ENCODE data around the gene NTRK3.

NTRK3 gene

DNA sequence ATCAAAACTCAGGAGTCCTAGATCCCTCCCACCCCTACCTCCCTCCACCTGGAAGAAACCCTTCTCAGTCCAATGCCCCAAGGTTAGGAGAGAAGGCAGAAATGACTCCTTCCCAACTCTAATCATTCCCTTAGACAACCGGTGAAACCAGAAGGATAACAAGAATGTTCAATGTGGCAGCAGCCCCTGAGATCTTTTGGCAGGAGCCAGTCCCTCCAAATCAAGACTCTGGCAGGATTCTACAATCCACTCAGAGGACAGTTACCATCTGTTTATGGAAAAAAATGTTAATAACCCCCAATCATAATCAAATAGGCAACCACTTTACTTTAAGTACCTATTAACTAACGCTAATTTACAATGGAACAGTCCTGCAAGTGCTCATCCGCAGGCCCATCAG is 136.5 kb downstream of the NTRK3 start:
- Histone ChIP-seq H3K4me3 (ENCODE audit: low read depth, low read length) (no peak overlapping the region), H3K79me2 (ENCODE audit: control insufficient read depth, insufficient read depth, low read length, unreplicated experiment) (no peaks in the 10 kb centered on the region), H2AFZ (ENCODE audit: low read length, unreplicated experiment) (no peak overlapping the region), H3K4me1 (ENCODE audit: control insufficient read depth, insufficient read depth, low read length, unreplicated experiment) (no peaks in the 10 kb centered on the region), H3K36me3 (ENCODE audit: insufficient read depth, low read length) (no peaks in the 10 kb centered on the region), H3K27ac (ENCODE audit: low read depth, low read length) (no peak overlapping the region), H3K27me3 (ENCODE audit: insufficient read depth, low read length) (no peaks in the 10 kb centered on the region)

DNA sequence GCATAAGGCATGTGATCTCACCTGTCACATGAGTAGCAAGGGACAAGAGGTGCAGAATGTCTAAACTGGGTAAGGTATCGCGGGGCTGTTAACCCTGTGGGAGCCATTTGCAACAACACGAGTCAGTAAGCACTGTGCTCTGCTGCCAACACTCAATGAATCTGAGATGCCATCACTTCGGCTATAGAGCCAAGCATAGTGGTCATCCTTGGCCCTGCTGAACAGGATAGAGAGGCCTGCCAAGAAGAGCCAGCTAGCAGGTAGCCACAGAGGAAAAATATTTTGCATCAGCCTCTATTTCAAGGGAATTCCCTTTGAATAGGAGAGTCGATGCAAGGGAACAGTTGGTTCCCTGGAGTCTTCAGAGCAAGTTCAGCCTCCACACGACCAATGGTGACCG is 137.8 kb downstream of the NTRK3 start:
- Histone ChIP-seq H3K27me3 (ENCODE audit: insufficient read depth, low read length) (no peaks in the 10 kb centered on the region), H2AFZ (ENCODE audit: low read length, unreplicated experiment) (no peak overlapping the region), H3K4me1 (ENCODE audit: control insufficient read depth, insufficient read depth, low read length, unreplicated experiment) (no peaks in the 10 kb centered on the region), H3K4me3 (ENCODE audit: low read depth, low read length) (no peak overlapping the region), H3K27ac (ENCODE audit: low read depth, low read length) (no peak overlapping the region), H3K36me3 (ENCODE audit: insufficient read depth, low read length) (no peaks in the 10 kb centered on the region), H3K79me2 (ENCODE audit: control insufficient read depth, insufficient read depth, low read length, unreplicated experiment) (no peaks in the 10 kb centered on the region)

DNA sequence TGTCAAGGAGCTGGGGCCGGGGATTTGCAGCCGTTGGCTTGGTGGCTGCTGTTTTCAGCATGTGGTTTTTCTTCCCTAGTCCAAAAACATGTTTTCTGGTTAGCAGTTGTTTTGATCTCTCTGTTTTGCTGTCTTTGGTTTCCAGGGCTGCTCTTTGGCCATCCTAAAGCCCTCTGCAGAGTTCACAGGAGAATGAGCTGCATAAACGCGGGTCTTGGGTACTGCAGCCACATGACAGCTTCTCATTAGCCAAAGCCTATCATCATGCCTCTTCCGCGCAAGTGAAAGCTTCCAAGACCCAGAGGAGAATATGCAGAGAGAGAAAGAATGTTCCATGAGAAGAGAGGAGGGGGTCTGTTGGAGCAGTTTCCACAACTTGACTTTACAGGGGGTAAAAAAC is 138.5 kb downstream of the NTRK3 start:
- Histone ChIP-seq H3K4me1 (ENCODE audit: control insufficient read depth, insufficient read depth, low read length, unreplicated experiment) (no peaks in the 10 kb centered on the region), H3K27me3 (ENCODE audit: insufficient read depth, low read length) (no peaks in the 10 kb centered on the region)

DNA sequence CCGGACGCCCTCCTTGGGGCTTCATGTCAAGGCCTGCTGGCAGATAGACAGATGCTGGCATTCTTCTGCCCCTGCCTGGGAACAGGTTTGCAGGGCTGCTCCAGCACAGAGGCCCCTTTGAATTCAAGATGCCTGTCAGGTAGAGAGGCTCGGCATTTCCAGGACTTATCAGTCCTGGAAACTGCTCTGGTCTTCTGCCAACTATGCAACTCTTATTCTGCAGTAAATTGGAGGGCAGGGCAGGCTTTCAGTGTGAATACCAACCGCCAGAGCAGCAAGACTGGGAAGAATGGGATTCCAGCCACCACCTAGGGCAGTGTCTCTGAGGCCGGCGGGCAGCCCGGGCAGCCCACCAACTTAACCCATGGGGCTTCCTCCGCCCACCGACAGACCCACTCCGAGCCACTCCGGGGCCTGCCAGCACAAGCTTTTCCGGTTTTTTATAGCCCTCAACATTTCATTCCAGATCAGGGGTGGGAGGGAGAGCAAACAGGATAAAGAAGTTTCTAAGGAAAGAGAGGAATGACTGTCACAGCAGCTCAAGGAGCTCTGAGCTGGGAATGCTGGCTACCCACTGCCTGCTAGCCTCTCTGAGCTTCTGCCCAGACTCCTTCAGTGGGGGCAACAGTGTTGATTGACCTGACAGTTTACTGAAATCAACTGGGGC is 140.9 kb downstream of the NTRK3 start:
- no peaks in the 10 kb centered on the region for H3K36me3 ChIP-seq (ENCODE audit: insufficient read depth, low read length)
- no peak overlapping the region for H3K27ac ChIP-seq (ENCODE audit: low read depth, low read length)
- no peaks in the 10 kb centered on the region for H3K4me1 ChIP-seq (ENCODE audit: control insufficient read depth, insufficient read depth, low read length, unreplicated experiment)
- no peaks in the 10 kb centered on the region for H3K27me3 ChIP-seq (ENCODE audit: insufficient read depth, low read length)
- no peak overlapping the region for H2AFZ ChIP-seq (ENCODE audit: low read length, unreplicated experiment)
- no peak overlapping the region for H3K4me3 ChIP-seq (ENCODE audit: low read depth, low read length)
- no peaks in the 10 kb centered on the region for H3K79me2 ChIP-seq (ENCODE audit: control insufficient read depth, insufficient read depth, low read length, unreplicated experiment)

More for the DNA sequence above, 138.5 kb downstream of the NTRK3 start:
- H3K27ac ChIP-seq (ENCODE audit: low read depth, low read length): no peak overlapping the region
- H3K4me3 ChIP-seq (ENCODE audit: low read depth, low read length): no peak overlapping the region
- H2AFZ ChIP-seq (ENCODE audit: low read length, unreplicated experiment): no peak overlapping the region
- no peaks in the 10 kb centered on the region for H3K36me3 ChIP-seq (ENCODE audit: insufficient read depth, low read length)
- no peaks in the 10 kb centered on the region for H3K79me2 ChIP-seq (ENCODE audit: control insufficient read depth, insufficient read depth, low read length, unreplicated experiment)

DNA sequence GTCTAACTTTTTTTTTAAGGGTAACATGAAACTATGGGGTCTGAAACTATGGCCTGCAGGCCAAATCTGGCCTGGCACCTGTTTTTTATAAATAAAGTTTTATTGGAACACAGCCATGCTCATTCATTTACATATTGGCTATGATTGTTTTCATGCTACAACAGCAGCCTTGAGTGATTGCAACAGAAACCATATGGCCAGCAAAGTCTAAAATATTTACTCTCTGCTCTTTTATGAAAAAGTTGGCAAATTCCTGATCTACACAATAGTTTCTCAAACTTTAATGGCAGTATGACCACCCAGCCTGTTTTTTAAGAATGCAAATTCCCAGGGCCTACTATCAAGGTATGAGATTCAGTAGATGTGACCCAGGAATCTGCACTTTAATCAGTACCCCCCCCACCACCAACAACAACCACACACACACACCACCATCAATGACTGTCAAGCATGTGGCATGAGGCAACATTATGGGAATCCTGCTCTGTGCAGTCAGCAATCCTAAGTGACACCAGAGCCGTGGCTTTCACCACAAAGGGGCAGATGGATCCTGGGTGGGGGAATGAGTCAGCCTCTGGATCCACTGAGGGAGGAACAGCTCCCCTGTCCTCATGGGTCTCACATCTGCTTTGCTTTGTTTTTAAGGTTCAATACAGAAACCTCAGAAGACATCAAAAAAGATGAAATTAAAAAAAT is 142.8 kb downstream of the NTRK3 start:
- H3K27me3 ChIP-seq (ENCODE audit: insufficient read depth, low read length): no peaks in the 10 kb centered on the region
- H2AFZ ChIP-seq (ENCODE audit: low read length, unreplicated experiment): no peak overlapping the region
- H3K79me2 ChIP-seq (ENCODE audit: control insufficient read depth, insufficient read depth, low read length, unreplicated experiment): no peaks in the 10 kb centered on the region
- no peaks in the 10 kb centered on the region for H3K4me1 ChIP-seq (ENCODE audit: control insufficient read depth, insufficient read depth, low read length, unreplicated experiment)
- no peak overlapping the region for H3K27ac ChIP-seq (ENCODE audit: low read depth, low read length)
- no peak overlapping the region for H3K4me3 ChIP-seq (ENCODE audit: low read depth, low read length)
- H3K36me3 ChIP-seq (ENCODE audit: insufficient read depth, low read length): no peaks in the 10 kb centered on the region

DNA sequence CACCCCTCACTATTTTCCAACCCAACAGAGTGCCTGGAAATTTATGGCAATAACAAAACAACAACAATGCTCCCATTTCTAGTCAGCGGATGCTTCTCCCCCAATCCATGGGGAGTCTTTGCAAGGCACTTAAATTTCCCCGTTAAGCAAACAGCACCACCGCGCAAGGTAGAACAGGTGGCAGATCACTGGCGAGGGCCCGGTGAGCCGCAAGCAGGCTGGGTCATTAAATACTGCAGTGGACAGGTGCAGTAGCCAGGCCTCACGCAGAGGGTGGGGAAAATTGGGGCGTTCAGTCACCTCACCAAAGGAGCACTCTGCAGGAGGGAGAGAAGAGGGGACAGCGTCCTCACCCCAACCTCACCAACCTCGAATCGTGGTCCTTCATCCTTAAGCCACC is 147.5 kb downstream of the NTRK3 start:
- Histone ChIP-seq H3K4me3 (ENCODE audit: low read depth, low read length) (no peak overlapping the region), H3K4me1 (ENCODE audit: control insufficient read depth, insufficient read depth, low read length, unreplicated experiment) (no peaks in the 10 kb centered on the region), H3K79me2 (ENCODE audit: control insufficient read depth, insufficient read depth, low read length, unreplicated experiment) (no peaks in the 10 kb centered on the region), H3K27ac (ENCODE audit: low read depth, low read length) (no peak overlapping the region), H3K36me3 (ENCODE audit: insufficient read depth, low read length) (no peaks in the 10 kb centered on the region), H2AFZ (ENCODE audit: low read length, unreplicated experiment) (no peak overlapping the region), H3K27me3 (ENCODE audit: insufficient read depth, low read length) (no peaks in the 10 kb centered on the region)

DNA sequence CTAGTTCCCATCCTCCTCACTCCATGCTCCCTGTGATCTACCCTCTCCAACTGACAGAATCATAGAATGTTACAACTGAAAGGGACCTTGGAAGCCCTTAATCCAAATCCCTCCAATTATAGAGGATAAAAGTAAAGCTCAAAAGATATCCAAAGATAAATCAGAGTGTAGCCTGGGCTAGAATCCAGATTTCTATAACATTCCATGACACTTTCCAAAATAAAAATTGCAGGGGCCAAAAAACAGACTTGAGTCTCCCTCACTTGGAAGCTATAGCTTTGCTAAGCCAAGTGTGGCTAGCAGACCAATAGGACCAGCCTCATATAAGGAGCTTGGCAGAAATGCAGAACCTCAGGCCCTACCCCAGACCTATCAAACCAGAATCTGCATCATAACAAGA is 148.1 kb downstream of the NTRK3 start:
- Histone ChIP-seq H3K36me3 (ENCODE audit: insufficient read depth, low read length) (no peaks in the 10 kb centered on the region), H3K79me2 (ENCODE audit: control insufficient read depth, insufficient read depth, low read length, unreplicated experiment) (no peaks in the 10 kb centered on the region), H3K4me1 (ENCODE audit: control insufficient read depth, insufficient read depth, low read length, unreplicated experiment) (no peaks in the 10 kb centered on the region), H3K27ac (ENCODE audit: low read depth, low read length) (no peak overlapping the region), H3K4me3 (ENCODE audit: low read depth, low read length) (no peak overlapping the region), H2AFZ (ENCODE audit: low read length, unreplicated experiment) (no peak overlapping the region), H3K27me3 (ENCODE audit: insufficient read depth, low read length) (no peaks in the 10 kb centered on the region)

DNA sequence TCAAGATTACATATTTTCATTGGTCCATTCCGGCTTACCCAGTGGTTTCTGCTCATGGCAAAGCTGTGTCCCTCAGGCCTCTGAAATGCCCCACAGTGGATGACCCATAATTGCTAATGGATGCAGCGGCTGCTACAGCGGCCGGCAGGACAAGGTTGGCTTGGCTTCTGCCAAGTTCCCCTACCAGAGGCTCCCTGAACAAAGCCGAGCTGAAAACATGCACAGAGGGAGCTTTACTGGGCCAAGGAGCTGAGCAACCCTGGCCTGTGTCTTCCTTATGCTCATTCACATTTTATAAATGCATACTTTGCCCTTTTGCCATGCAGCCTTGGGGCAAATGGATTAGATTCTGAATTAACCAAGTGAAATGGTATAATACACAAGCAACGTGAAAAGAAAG is 150.5 kb downstream of the NTRK3 start:
- H3K36me3 ChIP-seq (ENCODE audit: insufficient read depth, low read length): no peaks in the 10 kb centered on the region
- H3K27me3 ChIP-seq (ENCODE audit: insufficient read depth, low read length): no peaks in the 10 kb centered on the region
- no peak overlapping the region for H3K4me3 ChIP-seq (ENCODE audit: low read depth, low read length)
- H2AFZ ChIP-seq (ENCODE audit: low read length, unreplicated experiment): no peak overlapping the region
- H3K79me2 ChIP-seq (ENCODE audit: control insufficient read depth, insufficient read depth, low read length, unreplicated experiment): no peaks in the 10 kb centered on the region
- H3K4me1 ChIP-seq (ENCODE audit: control insufficient read depth, insufficient read depth, low read length, unreplicated experiment): no peaks in the 10 kb centered on the region
- H3K27ac ChIP-seq (ENCODE audit: low read depth, low read length): no peak overlapping the region

DNA sequence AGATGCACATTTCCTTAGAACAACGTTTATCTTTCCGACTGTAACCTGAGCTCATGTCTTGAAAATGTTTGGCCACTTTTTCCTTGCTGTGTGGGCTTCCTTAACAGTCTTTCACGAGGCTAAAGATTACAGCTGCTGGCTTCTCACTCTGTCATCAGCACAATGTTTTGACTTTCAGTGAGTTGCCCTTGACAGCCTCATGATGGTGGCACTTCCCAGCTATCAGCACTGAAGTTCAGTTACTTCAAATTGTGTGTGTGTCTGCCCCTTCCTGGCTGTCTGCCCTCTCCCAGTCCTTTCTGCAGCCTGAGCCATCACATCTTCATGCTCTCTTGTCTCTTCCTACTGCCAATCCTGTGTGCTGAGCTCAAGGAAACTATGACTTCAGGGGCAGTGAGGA is 152.2 kb downstream of the NTRK3 start:
- Histone ChIP-seq H3K4me3 (ENCODE audit: low read depth, low read length) (no peak overlapping the region), H3K27me3 (ENCODE audit: insufficient read depth, low read length) (no peaks in the 10 kb centered on the region), H2AFZ (ENCODE audit: low read length, unreplicated experiment) (no peak overlapping the region), H3K36me3 (ENCODE audit: insufficient read depth, low read length) (no peaks in the 10 kb centered on the region), H3K27ac (ENCODE audit: low read depth, low read length) (no peak overlapping the region), H3K79me2 (ENCODE audit: control insufficient read depth, insufficient read depth, low read length, unreplicated experiment) (no peaks in the 10 kb centered on the region), H3K4me1 (ENCODE audit: control insufficient read depth, insufficient read depth, low read length, unreplicated experiment) (no peaks in the 10 kb centered on the region)

DNA sequence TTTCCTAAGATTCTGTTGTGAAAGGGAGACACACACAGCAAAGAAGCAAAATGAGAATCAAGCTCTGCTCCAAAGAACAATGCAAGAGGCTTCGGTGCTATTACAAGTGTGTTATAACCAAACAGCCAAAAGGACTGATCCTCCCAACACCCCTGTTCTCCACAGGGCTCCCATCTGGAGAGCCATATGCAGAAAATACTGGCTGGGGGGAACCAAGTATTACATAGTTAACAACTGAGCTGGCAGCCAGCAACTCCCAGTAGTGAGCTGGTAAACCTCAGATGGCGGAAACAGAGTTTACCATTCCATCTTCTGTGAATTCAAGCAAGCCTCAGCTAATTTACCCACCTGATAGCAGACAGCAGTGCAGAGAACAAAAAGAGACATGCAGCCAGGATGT is 156.4 kb downstream of the NTRK3 start:
- H3K4me1 ChIP-seq (ENCODE audit: control insufficient read depth, insufficient read depth, low read length, unreplicated experiment): no peaks in the 10 kb centered on the region
- H3K27me3 ChIP-seq (ENCODE audit: insufficient read depth, low read length): no peaks in the 10 kb centered on the region
- no peaks in the 10 kb centered on the region for H3K36me3 ChIP-seq (ENCODE audit: insufficient read depth, low read length)
- no peak overlapping the region for H3K4me3 ChIP-seq (ENCODE audit: low read depth, low read length)
- H3K27ac ChIP-seq (ENCODE audit: low read depth, low read length): no peak overlapping the region
- H3K79me2 ChIP-seq (ENCODE audit: control insufficient read depth, insufficient read depth, low read length, unreplicated experiment): no peaks in the 10 kb centered on the region
- H2AFZ ChIP-seq (ENCODE audit: low read length, unreplicated experiment): no peak overlapping the region

DNA sequence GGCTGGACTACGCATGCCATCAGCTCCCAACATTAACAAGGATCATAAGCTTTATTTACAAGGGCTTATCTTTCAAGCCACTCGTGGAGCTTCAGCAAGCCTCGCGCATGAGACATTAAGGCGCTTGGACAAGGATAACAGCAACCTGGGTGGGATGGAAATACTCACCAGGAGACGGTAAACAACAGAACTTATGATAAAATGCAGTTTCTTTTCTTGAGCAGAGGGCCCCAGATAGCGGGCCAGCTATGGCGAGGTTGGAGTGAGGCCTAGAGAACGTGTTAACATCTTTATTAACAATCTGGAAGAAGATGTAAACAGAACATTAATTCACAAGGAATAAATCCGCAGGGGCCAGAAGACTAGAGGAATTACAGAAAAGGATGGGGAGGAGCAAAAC is 158.2 kb downstream of the NTRK3 start:
- Histone ChIP-seq H3K4me1 (ENCODE audit: control insufficient read depth, insufficient read depth, low read length, unreplicated experiment) (no peaks in the 10 kb centered on the region), H3K79me2 (ENCODE audit: control insufficient read depth, insufficient read depth, low read length, unreplicated experiment) (no peaks in the 10 kb centered on the region), H3K27ac (ENCODE audit: low read depth, low read length) (no peak overlapping the region), H2AFZ (ENCODE audit: low read length, unreplicated experiment) (no peak overlapping the region), H3K36me3 (ENCODE audit: insufficient read depth, low read length) (no peaks in the 10 kb centered on the region), H3K27me3 (ENCODE audit: insufficient read depth, low read length) (no peaks in the 10 kb centered on the region), H3K4me3 (ENCODE audit: low read depth, low read length) (no peak overlapping the region)

Measured in ACC112 (cell line).